ENCODE measurements around the gene PHAF1. TPM values are rescaled to one million over a fixed set of nuclear protein-coding genes. Genes with fewer than 3 reads are reported as not detected.
A peak's percentile ranks its signal among the peaks of the same experiment; 100 is the strongest.

PHAF1 gene
- total and polyA plus RNA-seq, 9 of the 15 experiments (the other 6 are each of a cell fraction or from before 2014, with no cell fraction given), result 5.1 to 25.4 (median 13.8) TPM

DNA sequence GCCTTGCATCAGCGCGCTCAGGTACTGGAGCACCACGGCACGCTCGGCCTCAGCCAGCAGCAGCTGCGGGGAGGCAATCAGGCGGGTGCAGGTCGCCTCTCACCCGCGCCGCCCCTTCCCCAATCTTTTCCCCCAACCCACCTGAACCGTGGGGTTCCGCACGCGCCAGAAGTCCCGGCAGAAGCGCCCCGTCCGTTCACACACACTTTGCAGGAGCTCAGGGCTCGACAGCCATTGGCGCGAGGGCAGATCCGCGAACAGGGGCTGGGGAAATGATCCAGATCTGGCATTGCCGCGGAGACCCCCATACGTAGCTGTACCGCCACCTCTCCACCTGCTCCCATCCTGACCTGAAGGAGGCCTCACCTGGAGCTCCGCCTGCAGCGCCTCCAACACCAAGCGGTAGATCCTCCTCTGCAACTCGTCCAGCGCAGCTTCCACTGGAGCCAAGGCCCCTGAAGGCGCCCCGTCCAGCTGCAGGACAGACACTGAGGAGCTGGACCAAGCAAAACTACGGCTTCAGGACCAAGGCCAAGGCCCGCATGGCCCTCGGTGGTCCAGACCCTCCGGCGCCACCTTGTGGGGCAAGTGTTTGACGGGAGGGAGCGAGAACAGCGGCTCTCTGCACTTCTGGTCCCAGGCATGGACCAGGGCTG lies 75.4 kb downstream of the PHAF1 start (continued):
- TF ChIP-seq, protein P1, sequence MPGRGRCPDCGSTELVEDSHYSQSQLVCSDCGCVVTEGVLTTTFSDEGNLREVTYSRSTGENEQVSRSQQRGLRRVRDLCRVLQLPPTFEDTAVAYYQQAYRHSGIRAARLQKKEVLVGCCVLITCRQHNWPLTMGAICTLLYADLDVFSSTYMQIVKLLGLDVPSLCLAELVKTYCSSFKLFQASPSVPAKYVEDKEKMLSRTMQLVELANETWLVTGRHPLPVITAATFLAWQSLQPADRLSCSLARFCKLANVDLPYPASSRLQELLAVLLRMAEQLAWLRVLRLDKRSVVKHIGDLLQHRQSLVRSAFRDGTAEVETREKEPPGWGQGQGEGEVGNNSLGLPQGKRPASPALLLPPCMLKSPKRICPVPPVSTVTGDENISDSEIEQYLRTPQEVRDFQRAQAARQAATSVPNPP (IDR thresholded peaks at IDR 0.05; ENCODE audit: borderline replicate concordance, insufficient read depth, insufficient read length), result no peak
- TF ChIP-seq FOXA3 (CRISPR knock-in tag; conservative IDR thresholded peaks at IDR 0.05 in 1 of 2, IDR thresholded peaks at IDR 0.05 in 1 of 2) (peak in 1 of 2 experiments; percentile 68; a peak in 1 of 4 replicates), ZNF311 (CRISPR knock-in tag; IDR thresholded peaks at IDR 0.05) (no peak), ZBTB7A (IDR thresholded peaks at IDR 0.05; ENCODE audit: borderline replicate concordance, control insufficient read depth, low read depth, low read length) (peak; percentile 95), ZNF551 (CRISPR knock-in tag; IDR thresholded peaks at IDR 0.05) (no peak), E2F4 (CRISPR knock-in tag; IDR thresholded peaks at IDR 0.05; ENCODE audit: low read depth) (peak; percentile 84; the same call in 1 of the 2 replicates), HNRNPLL (IDR thresholded peaks at IDR 0.05; ENCODE audit: low read depth, low read length, poor library complexity, severe bottlenecking) (no peak), ZNF263 (CRISPR knock-in tag; IDR thresholded peaks at IDR 0.05; ENCODE audit: borderline replicate concordance) (peak; percentile 76; the same call in 1 of the 2 replicates), SMAD4 (CRISPR knock-in tag; conservative IDR thresholded peaks at IDR 0.05) (peak; percentile 52; the same call in 1 of the 2 replicates), ZFP36 (IDR thresholded peaks at IDR 0.05; ENCODE audit: low read depth, low read length, partially characterized antibody) (peak; percentile 30), MAX (CRISPR knock-in tag; IDR thresholded peaks at IDR 0.05) (peak; percentile 95), CREB3L1 (IDR thresholded peaks at IDR 0.05; ENCODE audit: borderline replicate concordance, low read depth) (no peak)
- TF ChIP-seq, protein P2, sequence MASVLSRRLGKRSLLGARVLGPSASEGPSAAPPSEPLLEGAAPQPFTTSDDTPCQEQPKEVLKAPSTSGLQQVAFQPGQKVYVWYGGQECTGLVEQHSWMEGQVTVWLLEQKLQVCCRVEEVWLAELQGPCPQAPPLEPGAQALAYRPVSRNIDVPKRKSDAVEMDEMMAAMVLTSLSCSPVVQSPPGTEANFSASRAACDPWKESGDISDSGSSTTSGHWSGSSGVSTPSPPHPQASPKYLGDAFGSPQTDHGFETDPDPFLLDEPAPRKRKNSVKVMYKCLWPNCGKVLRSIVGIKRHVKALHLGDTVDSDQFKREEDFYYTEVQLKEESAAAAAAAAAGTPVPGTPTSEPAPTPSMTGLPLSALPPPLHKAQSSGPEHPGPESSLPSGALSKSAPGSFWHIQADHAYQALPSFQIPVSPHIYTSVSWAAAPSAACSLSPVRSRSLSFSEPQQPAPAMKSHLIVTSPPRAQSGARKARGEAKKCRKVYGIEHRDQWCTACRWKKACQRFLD (CRISPR knock-in tag; IDR thresholded peaks at IDR 0.05), result 0 out of 2 replicates have a peak, but pooled peaks have one; percentile 44
- TF ChIP-seq, protein P3, sequence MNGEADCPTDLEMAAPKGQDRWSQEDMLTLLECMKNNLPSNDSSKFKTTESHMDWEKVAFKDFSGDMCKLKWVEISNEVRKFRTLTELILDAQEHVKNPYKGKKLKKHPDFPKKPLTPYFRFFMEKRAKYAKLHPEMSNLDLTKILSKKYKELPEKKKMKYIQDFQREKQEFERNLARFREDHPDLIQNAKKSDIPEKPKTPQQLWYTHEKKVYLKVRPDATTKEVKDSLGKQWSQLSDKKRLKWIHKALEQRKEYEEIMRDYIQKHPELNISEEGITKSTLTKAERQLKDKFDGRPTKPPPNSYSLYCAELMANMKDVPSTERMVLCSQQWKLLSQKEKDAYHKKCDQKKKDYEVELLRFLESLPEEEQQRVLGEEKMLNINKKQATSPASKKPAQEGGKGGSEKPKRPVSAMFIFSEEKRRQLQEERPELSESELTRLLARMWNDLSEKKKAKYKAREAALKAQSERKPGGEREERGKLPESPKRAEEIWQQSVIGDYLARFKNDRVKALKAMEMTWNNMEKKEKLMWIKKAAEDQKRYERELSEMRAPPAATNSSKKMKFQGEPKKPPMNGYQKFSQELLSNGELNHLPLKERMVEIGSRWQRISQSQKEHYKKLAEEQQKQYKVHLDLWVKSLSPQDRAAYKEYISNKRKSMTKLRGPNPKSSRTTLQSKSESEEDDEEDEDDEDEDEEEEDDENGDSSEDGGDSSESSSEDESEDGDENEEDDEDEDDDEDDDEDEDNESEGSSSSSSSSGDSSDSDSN (IDR thresholded peaks at IDR 0.05; ENCODE audit: borderline replicate concordance in 1 of 2, low read depth in 2 of 2, low read length in 2 of 2), result peak; percentile 44 to 87; a peak in 1 of 4 replicates
- TF ChIP-seq, protein P4, sequence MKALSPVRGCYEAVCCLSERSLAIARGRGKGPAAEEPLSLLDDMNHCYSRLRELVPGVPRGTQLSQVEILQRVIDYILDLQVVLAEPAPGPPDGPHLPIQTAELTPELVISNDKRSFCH (CRISPR knock-in tag; IDR thresholded peaks at IDR 0.05), result no peak
- TF ChIP-seq, protein P4 (tag; IDR thresholded peaks at IDR 0.05), result 0 out of 2 replicates have a peak, but pooled peaks have one; percentile 60

Data from K562 (cell line).